HG02884 (cell line): ENCODE measurements around the gene LAMA1.
"Not testable (repeated sequence)": the region's sequence is repeated elsewhere in the genome, so short reads cannot be mapped to it uniquely, and the experiment has no call there.

Experiments used
- ATAC-seq: cut with Tn5 transposase; IDR thresholded peaks from one replicate; pipeline ENCODE4 v1.9.1; 2021; ENCODE audit warnings: mild to moderate bottlenecking, moderate library complexity; ENCODE audit not compliant: unreplicated experiment

The LAMA1 gene

DNA sequence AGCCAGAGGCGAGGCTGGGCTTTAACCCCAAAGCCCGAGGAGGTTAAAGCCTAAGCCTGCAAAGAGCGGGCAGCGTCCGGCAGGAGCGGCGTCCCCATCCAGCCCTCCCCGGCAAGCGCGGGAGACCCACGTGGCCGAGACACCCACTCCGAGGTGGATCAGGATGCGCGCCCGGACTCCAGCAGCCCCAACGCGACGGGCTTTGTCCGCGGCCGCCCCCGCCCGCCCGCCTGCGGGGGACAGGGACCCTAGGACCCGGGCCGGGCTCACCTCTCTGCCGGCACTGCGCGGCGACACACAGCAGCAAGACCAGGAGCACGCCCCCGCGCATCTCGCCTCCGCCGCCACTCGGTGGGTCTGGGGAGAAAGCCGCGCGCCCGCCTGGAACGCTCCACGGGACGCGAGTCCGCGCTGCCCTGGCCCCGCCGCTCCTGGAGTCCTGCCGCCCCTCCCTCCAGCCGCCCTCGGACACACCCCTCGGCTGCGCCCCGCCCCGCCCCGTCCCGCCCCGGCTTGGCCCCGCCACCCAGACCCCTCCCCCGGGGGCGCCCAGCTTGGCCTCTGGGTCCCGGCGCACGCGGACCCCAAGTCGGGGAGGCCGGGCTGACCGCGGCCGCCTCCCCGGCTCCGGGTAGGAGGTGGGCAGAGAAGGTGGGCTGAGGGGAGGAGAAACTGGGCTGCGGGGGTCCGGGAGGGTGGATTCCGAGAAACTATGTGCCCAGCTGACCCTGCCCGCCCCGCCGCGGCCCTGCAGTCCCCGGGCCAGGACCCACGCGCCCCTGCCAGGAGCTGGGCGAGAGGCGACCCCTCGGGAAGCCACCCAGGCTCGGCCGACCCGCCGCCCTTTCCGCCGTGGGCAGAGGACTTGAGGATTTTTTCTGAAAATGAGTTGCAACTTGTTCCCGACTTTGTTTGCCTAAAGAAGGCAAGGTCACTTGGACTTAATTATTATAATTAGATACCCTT, at the start of gene LAMA1:
Gene LAMA1 (minus strand): TSS at position 408 of the 966 bp plus-strand sequence. CDS start 77 bp downstream, at position 331.
- no peak for ATAC-seq

- no peak for ATAC-seq
Observed at GRCh38 chr18:7165846-7166393, 48.3 kb upstream of the LAMA1 start.

- no peak for ATAC-seq
Observed at GRCh38 chr18:7164323-7165004, 46.9 kb upstream of the LAMA1 start.

DNA sequence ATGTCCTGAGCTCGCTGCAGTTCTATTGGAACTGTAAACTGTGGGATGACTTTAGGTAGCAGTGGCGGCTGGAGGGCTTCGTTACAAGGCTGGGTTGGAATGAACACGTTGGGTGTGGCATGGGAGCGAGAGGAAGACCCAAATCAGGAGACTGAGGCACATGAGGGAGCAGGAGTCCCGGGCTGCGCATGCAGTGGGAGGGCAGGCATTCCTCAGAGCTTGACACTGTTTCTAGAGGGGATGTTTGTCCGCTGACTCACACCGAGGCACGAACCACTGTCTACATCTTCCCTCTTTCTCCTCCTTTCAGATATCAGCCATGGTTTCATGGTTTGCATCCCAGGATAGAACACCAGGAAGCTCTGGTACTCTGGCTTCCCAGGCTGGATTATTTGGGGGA, 40.6 kb upstream of the LAMA1 start:
- no peak for ATAC-seq

- ATAC-seq = no peak
Observed at GRCh38 chr18:7157760-7158159, 40.2 kb upstream of the LAMA1 start.

DNA sequence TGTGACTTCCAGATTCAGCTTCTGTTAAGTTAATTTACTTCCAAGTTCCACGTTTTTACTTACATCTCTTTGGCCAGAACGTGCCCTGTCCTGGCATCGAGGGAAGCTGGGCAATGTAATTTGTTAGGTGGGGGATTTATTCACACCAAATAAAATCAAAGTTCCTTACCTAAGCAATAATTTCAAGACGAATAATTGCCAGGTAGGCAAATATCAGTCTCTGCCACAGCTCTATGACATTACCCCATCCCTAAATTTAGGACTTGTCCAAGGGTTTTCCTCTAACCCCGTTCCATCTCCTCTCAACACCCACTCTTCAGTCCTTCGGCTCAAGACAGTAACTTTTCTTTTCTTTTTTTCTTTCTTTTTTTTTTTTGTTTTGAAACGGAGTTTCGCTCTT, 38.3 kb upstream of the LAMA1 start:
- no peak for ATAC-seq

- no peak for ATAC-seq
Observed at GRCh38 chr18:7155092-7155491, 37.5 kb upstream of the LAMA1 start.

GRCh38 chr18:7152440-7152839, 34.8 kb upstream of the LAMA1 start:
- ATAC-seq = no peak

DNA sequence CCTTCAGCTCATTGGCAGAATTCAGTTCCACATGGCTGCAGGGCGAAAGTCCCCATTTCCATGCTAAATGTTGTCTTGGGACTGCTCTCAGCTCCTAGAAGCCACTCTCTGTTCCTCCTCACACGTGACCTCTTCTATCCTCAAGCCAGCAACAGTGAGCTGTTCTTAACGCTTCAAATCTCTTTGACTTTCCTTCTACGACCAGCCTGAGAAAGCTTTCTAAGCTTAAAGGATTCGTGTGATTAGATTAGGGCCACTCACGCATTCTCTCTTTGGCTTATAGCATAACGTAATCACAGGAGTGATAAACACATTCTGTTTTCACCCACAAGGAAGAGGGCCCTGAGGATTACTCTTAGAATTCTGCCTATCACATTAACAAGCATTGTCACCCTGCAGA, 29.8 kb upstream of the LAMA1 start:
- no peak for ATAC-seq

- ATAC-seq = no peak
Observed at GRCh38 chr18:7146067-7146466, 28.5 kb upstream of the LAMA1 start.

- not testable (repeated sequence) for ATAC-seq
Observed at GRCh38 chr18:7144921-7145320, 27.3 kb upstream of the LAMA1 start.

GRCh38 chr18:7141287-7141686, 23.7 kb upstream of the LAMA1 start:
- ATAC-seq = no peak

DNA sequence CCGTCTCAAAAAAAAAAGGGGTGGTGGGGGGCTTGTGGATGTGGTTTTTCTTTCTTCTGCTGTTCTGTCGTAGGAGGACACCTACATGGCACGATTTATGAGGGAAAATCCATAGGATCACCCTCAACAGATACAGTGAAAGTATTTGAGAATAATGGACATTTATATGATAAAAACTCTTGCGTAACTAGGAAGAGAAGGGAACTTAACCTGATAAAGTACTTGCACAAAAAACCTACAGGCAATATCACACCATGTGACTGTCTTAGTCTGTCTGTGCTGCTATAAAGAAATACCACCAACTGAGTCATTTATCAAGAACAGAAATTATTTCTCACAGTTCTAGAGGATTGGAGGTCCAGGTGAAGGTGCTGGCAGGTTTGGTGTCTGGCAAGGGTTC, 21.8 kb upstream of the LAMA1 start:
- ATAC-seq = no peak

GRCh38 chr18:7133181-7133580, 15.6 kb upstream of the LAMA1 start:
- no peak for ATAC-seq

GRCh38 chr18:7132356-7133150, 15.0 kb upstream of the LAMA1 start:
- no peak for ATAC-seq

DNA sequence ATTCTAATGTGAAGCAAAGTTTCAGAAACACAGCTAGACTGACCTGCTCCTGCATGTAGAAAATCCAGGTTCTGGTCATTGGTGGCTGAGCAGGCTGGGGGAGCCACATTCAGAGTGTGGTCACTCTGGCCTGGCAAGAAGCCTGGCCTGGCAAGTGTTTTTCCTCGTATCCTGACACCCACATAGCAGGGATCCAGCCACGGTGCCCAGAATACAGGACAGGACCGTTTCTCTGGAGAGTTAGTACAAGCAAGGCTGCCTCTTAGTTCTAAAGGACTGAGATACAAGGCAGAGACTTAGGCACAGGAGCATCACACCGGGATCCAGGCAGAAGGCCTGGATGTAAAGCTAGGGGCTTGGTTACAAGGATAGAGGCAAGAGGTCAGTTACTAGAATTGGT, 4.8 kb upstream of the LAMA1 start:
- ATAC-seq = no peak

- ATAC-seq = no peak
Observed at GRCh38 chr18:7116792-7117389, 706 bp downstream of the LAMA1 start.

- ATAC-seq = no peak
Observed at GRCh38 chr18:7116001-7116730, 1.4 kb downstream of the LAMA1 start.

GRCh38 chr18:7112936-7113335, 4.7 kb downstream of the LAMA1 start:
- ATAC-seq = no peak

GRCh38 chr18:7111134-7111533, 6.5 kb downstream of the LAMA1 start:
- ATAC-seq = no peak
